ENCODE measurements around the gene AQP5. TPM values are rescaled to one million over a fixed set of nuclear protein-coding genes. Genes with fewer than 3 reads are reported as not detected.

AQP5 gene
- total RNA-seq, 2 donors from 2014 or later: 0.42 to 0.54 TPM

DNA sequence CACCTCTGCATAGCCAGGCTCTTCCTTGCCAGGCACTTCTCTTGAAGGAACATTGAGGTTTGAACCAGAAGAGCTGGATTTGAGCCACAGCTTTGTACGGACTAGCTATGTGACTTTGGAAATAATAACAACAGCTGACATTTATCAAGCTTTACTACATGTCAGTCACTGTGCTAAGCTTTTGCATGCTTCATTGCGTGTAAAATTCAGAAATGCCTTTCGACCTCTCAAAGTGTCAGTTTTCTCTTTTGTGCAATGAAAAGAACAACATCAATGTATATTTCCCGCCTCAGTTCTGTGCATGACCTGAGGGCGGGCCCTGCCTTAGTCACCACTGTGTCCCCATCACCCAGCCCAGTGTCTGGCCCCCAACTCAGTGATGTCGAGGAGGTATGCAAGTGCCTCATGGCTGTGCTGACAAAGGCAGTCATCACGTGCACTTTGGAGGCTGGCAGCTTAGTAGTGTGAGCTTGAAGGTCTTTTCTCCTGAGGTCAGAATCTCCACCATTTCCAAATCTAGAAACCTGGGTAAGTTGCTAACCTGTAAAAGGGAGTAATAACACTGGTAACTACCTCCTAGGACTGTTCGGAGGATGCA, 29.0 kb upstream of the AQP5 start:
- H3K4me3 ChIP-seq: no peak overlapping the region
- H3K9me3 ChIP-seq: no peaks in the 10 kb centered on the region
- H3K4me1 ChIP-seq (ENCODE audit: control insufficient read depth in 1 of 2, low read depth in 2 of 2): no peaks in the 10 kb centered on the region
- DNase-seq (ENCODE audit: low spot score): no peak
- no peak for ATAC-seq (ENCODE audit: insufficient number of reproducible peaks, low FRiP score, low read depth)
- H3K27ac ChIP-seq: no peak overlapping the region
- TF ChIP-seq CTCF (IDR thresholded peaks at IDR 0.05): no peak
- H3K27me3 ChIP-seq (replicated peaks; ENCODE audit: insufficient read depth): no peaks in the 10 kb centered on the region
- no peaks in the 10 kb centered on the region for H3K36me3 ChIP-seq

DNA sequence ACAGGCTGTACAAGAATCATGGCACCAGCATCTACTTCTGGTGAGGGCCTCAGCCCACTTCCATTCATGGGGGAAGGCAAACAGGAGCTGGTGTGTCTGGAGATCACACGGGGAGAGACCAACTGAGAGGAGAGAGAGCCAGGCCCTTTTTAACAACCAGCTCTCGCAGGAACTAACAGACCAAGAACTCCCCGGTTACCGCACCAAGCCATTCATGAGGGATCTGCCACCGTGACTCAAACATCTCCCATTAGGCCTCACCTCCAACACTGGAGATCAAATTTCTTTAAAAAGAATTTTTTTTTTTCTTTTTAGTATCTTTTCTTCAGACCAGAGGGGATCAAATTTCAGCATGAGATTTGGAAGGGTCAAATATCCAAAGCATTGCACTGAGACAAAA, 27.9 kb upstream of the AQP5 start:
- TF ChIP-seq CTCF (IDR thresholded peaks at IDR 0.05): no peak
- no peak for DNase-seq (ENCODE audit: low spot score)
- Histone ChIP-seq H3K9me3 (no peaks in the 10 kb centered on the region), H3K27ac (no peak overlapping the region), H3K4me3 (no peak overlapping the region), H3K36me3 (no peaks in the 10 kb centered on the region), H3K4me1 (ENCODE audit: control insufficient read depth in 1 of 2, low read depth in 2 of 2) (no peaks in the 10 kb centered on the region), H3K27me3 (replicated peaks; ENCODE audit: insufficient read depth) (no peaks in the 10 kb centered on the region)
- no peak for ATAC-seq (ENCODE audit: insufficient number of reproducible peaks, low FRiP score, low read depth)

DNA sequence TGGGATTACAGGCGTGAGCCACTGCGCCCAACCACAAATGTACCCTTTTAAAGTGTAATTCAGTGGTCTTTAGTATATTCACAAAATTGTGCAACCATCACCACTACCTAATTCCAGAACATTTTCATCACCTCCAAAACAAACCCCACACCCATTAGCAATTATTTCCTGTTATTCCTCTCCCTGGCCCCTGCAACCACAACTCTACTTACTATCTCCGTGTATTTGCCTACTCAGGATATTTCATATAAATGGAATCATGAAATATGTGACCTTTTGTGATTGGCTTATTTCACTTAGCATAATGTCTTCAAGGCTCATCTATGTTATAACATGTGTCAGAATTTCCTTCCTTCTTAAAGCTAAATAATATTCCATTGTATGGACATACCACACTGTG, 27.2 kb upstream of the AQP5 start:
- H3K4me1 ChIP-seq (ENCODE audit: control insufficient read depth in 1 of 2, low read depth in 2 of 2): no peaks in the 10 kb centered on the region
- no peak overlapping the region for H3K4me3 ChIP-seq
- no peak for TF ChIP-seq CTCF (IDR thresholded peaks at IDR 0.05)
- H3K36me3 ChIP-seq: no peaks in the 10 kb centered on the region
- no peaks in the 10 kb centered on the region for H3K27me3 ChIP-seq (replicated peaks; ENCODE audit: insufficient read depth)
- ATAC-seq (ENCODE audit: insufficient number of reproducible peaks, low FRiP score, low read depth) (no peak), DNase-seq (ENCODE audit: low spot score) (no peak)
- no peak overlapping the region for H3K27ac ChIP-seq
- no peaks in the 10 kb centered on the region for H3K9me3 ChIP-seq

GRCh38 chr12:49936925-49937324, 24.7 kb upstream of the AQP5 start:
- no peak for TF ChIP-seq CTCF (IDR thresholded peaks at IDR 0.05)
- Histone ChIP-seq H3K4me1 (ENCODE audit: control insufficient read depth in 1 of 2, low read depth in 2 of 2) (no peaks in the 10 kb centered on the region), H3K27me3 (replicated peaks; ENCODE audit: insufficient read depth) (no peaks in the 10 kb centered on the region), H3K9me3 (no peaks in the 10 kb centered on the region), H3K36me3 (no peaks in the 10 kb centered on the region), H3K27ac (no peak overlapping the region), H3K4me3 (no peak overlapping the region)
- DNase-seq (ENCODE audit: low spot score) (no peak), ATAC-seq (ENCODE audit: insufficient number of reproducible peaks, low FRiP score, low read depth) (no peak)

DNA sequence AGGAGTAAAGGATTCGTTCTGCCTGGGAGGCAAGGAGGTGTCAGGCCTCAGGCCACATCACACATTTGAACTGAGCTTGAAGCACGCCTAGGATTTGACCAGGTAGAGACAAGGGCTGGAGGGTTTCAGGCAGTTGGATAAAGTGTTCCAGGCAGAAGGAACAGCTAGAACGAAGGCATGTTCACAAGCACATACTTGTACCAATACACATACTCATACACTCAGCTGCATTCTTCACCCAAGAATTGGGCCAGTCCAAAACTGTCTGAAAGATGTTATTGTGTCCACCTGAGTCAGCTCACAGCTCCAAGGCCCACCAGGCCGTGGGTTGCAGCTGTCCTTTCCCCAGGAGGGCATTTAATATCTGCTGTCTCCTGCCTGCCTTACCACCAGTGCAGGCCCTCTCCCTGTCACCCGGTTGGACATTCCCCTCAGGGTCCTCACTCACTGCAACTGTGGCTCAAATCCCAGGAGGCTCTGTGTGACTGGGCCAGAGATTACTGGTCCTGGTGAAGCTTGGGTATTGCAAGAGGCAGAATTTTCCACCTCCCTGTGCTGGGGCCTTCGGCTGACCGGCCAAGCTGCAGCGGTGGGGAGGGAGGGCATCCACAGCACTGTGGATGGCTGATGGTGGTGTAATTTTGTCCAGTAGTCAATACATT, 23.9 kb upstream of the AQP5 start:
- H3K27me3 ChIP-seq (replicated peaks; ENCODE audit: insufficient read depth): no peaks in the 10 kb centered on the region
- DNase-seq (ENCODE audit: low spot score) (no peak), ATAC-seq (ENCODE audit: insufficient number of reproducible peaks, low FRiP score, low read depth) (no peak)
- H3K27ac ChIP-seq: no peak overlapping the region
- no peaks in the 10 kb centered on the region for H3K36me3 ChIP-seq
- H3K4me3 ChIP-seq: no peak overlapping the region
- H3K4me1 ChIP-seq (ENCODE audit: control insufficient read depth in 1 of 2, low read depth in 2 of 2): no peaks in the 10 kb centered on the region
- H3K9me3 ChIP-seq: no peaks in the 10 kb centered on the region
- TF ChIP-seq CTCF (IDR thresholded peaks at IDR 0.05): no peak

Measured in thoracic aorta (tissue), 2 donors.